Stimulated activated CD8-positive, alpha-beta memory T cell treated with anti-CD3 and anti-CD28 coated beads, Interleukin-2, amount 100 ng/mL, for 48 hours (primary cell): ENCODE measurements around the gene PLP2.
A peak's percentile ranks its signal among the peaks of the same experiment; 100 is the strongest.
"Not testable (repeated sequence)": the region's sequence is repeated elsewhere in the genome, so short reads cannot be mapped to it uniquely, and the experiment has no call there.

Source experiments
- DNase-seq, 2 donors: peaks; one replicate each; pipeline ENCODE4 v3.0.0-alpha.2; 2020; ENCODE audit warnings: low read depth in 2 of 2

The PLP2 gene

GRCh38 chrX:49163555-49164419, 7.9 kb upstream of the PLP2 start:
- peak; percentile 67 to 68 for DNase-seq

GRCh38 chrX:49164589-49165360, 6.9 kb upstream of the PLP2 start:
- no peak for DNase-seq

- peak; percentile 59 to 62 for DNase-seq
These were observed 5.5 kb upstream of the PLP2 start for GRCh38 chrX:49165901-49166881.

- peak; percentile 54 to 58 for DNase-seq
These were observed 4.6 kb upstream of the PLP2 start for GRCh38 chrX:49166914-49167739.

GRCh38 chrX:49167740-49168108, 4.0 kb upstream of the PLP2 start:
- no peak for DNase-seq

- peak; percentile 58 to 62 for DNase-seq
These were observed 632 bp downstream of the PLP2 start for GRCh38 chrX:49172280-49172780.

GRCh38 chrX:49173544-49173943, 1.8 kb downstream of the PLP2 start:
- not testable (repeated sequence) for DNase-seq

GRCh38 chrX:49174723-49175122, 3.0 kb downstream of the PLP2 start:
- no peak for DNase-seq

- DNase-seq: no peak
These were observed 4.0 kb downstream of the PLP2 start for GRCh38 chrX:49175435-49176274.

GRCh38 chrX:49176421-49177326, 5.0 kb downstream of the PLP2 start:
- DNase-seq: no peak

- no peak for DNase-seq
These were observed 5.7 kb downstream of the PLP2 start for GRCh38 chrX:49177338-49177833.

- DNase-seq: no peak
These were observed 6.3 kb downstream of the PLP2 start for GRCh38 chrX:49177873-49178480.

GRCh38 chrX:49178537-49178936, 6.8 kb downstream of the PLP2 start:
- no peak for DNase-seq

- DNase-seq: no peak
These were observed 7.7 kb downstream of the PLP2 start for GRCh38 chrX:49179358-49179757.

GRCh38 chrX:49183701-49184281, 12.1 kb downstream of the PLP2 start:
- DNase-seq: no peak

GRCh38 chrX:49184294-49185281, 12.9 kb downstream of the PLP2 start:
- peak in 1 of 2 donors; percentile 47 for DNase-seq
